ENCODE results near the gene RAPGEF5. TPM values are rescaled to one million over a fixed set of nuclear protein-coding genes. Genes with fewer than 3 reads are reported as not detected.

Gene RAPGEF5
- polyA plus RNA-seq, 1 of the 3 experiments (the other 2 are of a cell fraction): 1.2 TPM

GRCh38 chr7:22268884-22269421 lies 88.0 kb downstream of the RAPGEF5 start:
- Histone ChIP-seq H3K9ac (no peak overlapping the region), H3K4me3 (ENCODE audit: low read depth in 2 of 2, low read length in 1 of 2) (no peak overlapping the region), H3K27ac (ENCODE audit: low read depth in 2 of 2, low read length in 1 of 2) (no peak overlapping the region), H3F3A (replicated peaks; ENCODE audit: insufficient read depth) (no peaks in the 10 kb centered on the region), H3K36me3 (replicated peaks in 1 of 2; ENCODE audit: control insufficient read depth in 1 of 2, insufficient read depth in 2 of 2, low read length in 1 of 2) (no peaks in the 10 kb centered on the region), H2AFZ (ENCODE audit: low read depth) (no peak overlapping the region), H3K4me2 (no peak overlapping the region), H4K20me1 (ENCODE audit: insufficient read depth) (no peaks in the 10 kb centered on the region), H3K79me2 (ENCODE audit: insufficient read depth) (no peaks in the 10 kb centered on the region), H3K9me3 (no peaks in the 10 kb centered on the region), H3K4me1 (ENCODE audit: control insufficient read depth in 1 of 2, insufficient read depth in 2 of 2, low read depth in 1 of 2, low read length in 1 of 2) (no peaks in the 10 kb centered on the region), H3K9me2 (no peaks in the 10 kb centered on the region), H3K27me3 (ENCODE audit: insufficient read depth) (no peaks in the 10 kb centered on the region)
- WGBS (ENCODE audit: low lambda C conversion rate): 88% methylated on average over 6 of the region's 6 CpGs
- CTCF ChIA-PET: interaction anchor here (1.6 kb wide), 1 partner anchor 17 kb away, joined by 5 read pairs; no protein-coding TSS in a partner anchor
- TF ChIP-seq GATA2 (CRISPR knock-in tag; IDR thresholded peaks at IDR 0.05) (no peak), MXI1 (IDR thresholded peaks at IDR 0.05; ENCODE audit: low read depth, low read length) (no peak), FOXM1 (IDR thresholded peaks at IDR 0.05; ENCODE audit: low read depth) (no peak), SIN3A (IDR thresholded peaks at IDR 0.05; ENCODE audit: borderline replicate concordance, low read depth, low read length) (no peak), ELF1 (IDR thresholded peaks at IDR 0.05) (no peak), TCF12 (IDR thresholded peaks at IDR 0.05) (no peak), CHD2 (IDR thresholded peaks at IDR 0.05; ENCODE audit: low read length, partially characterized antibody) (no peak), POLR2AphosphoS5 (IDR thresholded peaks at IDR 0.05; ENCODE audit: low read depth, low read length) (no peak), MAX (IDR thresholded peaks at IDR 0.05; ENCODE audit: low read depth) (no peak), TEAD4 (IDR thresholded peaks at IDR 0.05; ENCODE audit: borderline replicate concordance, insufficient read depth) (no peak), REST (IDR thresholded peaks at IDR 0.05; ENCODE audit: low read depth, low read length) (no peak), NFIC (IDR thresholded peaks at IDR 0.05; ENCODE audit: borderline replicate concordance) (no peak), FOXJ3 (CRISPR knock-in tag; IDR thresholded peaks at IDR 0.05) (no peak), GABPA (IDR thresholded peaks at IDR 0.05; ENCODE audit: low read depth) (no peak), RXRA (IDR thresholded peaks at IDR 0.05; ENCODE audit: borderline replicate concordance, low read depth) (no peak), TAF1 (IDR thresholded peaks at IDR 0.05; ENCODE audit: borderline replicate concordance, low read depth, low read length) (no peak)
- TF ChIP-seq, protein P1, sequence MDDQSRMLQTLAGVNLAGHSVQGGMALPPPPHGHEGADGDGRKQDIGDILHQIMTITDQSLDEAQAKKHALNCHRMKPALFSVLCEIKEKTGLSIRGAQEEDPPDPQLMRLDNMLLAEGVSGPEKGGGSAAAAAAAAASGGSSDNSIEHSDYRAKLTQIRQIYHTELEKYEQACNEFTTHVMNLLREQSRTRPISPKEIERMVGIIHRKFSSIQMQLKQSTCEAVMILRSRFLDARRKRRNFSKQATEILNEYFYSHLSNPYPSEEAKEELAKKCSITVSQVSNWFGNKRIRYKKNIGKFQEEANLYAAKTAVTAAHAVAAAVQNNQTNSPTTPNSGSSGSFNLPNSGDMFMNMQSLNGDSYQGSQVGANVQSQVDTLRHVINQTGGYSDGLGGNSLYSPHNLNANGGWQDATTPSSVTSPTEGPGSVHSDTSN (IDR thresholded peaks at IDR 0.05): no peak
- DNase-seq: no peak
- POLR2A ChIA-PET: no interaction called here
